ENCODE measurements around the gene METTL22.

The METTL22 gene

DNA sequence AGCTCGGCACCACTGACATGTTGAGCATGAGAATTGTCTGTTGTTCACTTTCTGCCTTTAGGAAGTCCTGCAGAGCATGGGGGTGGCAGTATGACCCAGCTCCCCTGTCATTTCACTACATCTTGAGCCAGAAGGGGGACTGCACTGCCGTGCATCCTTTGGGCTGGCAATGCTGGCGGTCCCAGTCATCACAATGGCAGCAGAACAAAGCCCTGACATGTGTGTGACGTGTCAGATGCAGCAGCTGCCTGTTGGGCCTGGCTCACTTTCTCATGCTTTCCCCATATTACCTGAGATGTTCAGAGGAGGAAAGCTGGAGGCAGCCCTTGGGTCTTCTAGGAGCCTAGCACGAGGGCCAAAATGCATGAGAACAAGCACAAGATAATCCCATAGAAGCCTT lies 46.6 kb downstream of the METTL22 start:
- no peak for DNase-seq (ENCODE audit: low spot score)

- DNase-seq (ENCODE audit: low spot score) = no peak
These were observed 48.0 kb downstream of the METTL22 start for GRCh38 chr16:8669481-8669880.

- DNase-seq (ENCODE audit: low spot score) = no peak
These were observed 48.6 kb downstream of the METTL22 start for GRCh38 chr16:8670014-8670560.

DNA sequence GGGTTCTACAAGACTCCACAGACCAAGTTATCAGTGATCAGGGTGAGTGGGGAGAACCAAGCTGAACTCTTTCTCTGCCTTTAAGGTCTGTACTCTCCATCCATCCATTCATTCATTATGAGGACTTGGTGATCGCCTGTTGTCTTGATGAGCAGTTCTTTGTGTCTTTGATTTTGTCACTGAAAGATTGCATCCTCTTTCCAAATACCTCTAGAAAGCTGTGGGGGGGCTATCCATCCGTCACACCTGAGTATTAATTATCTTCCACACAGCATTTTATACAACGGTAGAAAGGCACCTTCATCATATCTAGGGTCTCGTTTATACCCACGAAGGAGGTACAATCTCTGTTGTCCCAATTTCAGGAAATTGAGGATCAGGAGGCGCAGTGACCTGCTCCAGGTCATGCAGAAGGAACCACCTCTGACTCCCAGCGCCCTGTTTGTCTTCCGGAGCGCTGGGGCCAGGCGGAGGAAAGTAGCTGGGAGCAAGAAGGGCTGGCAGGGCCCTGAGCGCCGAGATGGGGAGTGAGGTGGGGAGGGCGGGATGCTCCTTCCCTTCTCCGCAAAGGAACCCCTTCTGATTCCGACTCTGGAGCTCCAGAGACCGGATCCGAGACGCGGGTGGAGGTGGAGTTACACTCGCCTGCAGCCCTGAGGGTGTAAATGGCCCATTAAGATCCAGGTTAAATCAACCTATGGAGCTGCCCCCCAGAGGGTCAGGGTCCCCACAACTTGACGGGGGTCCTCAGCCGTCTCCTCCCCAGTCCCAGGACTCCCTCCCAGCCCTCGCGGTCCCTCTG lies 52.3 kb downstream of the METTL22 start:
- DNase-seq (ENCODE audit: low spot score) = no peak

DNA sequence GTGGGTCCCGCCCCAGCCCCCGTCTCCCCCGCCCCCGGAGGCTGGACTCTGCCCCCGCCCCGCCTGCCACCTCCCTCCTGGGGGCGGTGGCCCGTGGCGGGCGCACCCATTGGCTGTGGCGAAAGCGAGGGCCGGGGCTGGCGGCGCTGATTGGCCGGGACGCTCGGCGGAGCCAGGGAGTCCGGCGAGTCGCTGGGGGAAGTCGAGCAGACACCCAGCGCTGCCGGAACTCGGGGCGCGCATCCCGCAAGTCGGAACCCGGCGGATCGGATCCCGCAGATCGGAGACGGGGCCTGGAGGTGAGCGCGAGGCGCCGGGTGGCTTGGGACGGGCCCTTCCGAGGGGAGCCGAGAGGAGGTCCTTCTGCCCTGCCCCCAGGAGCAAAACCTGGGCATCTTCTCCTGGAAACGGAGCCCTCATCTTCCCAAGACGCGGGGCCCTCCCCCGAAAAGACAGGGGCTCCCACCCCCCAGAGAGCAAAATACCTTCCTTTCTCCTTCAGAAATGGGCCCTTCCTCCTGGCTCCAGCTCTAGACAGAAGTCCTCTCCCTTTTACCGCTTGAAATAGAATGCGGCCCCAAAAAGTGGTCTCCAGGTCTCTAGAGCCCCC lies 53.0 kb downstream of the METTL22 start, which contains the start of gene ABAT:
ABAT (plus strand) TSS at position 205 of the 610 bp plus-strand sequence. CDS start 61,123 bp downstream, outside the sequence.
- DNase-seq (ENCODE audit: low spot score) = peak; percentile 85

GRCh38 chr16:8675183-8676159 lies 54.0 kb downstream of the METTL22 start:
- DNase-seq (ENCODE audit: low spot score) = peak; percentile 24

GRCh38 chr16:8676160-8676547 lies 54.7 kb downstream of the METTL22 start:
- DNase-seq (ENCODE audit: low spot score) = no peak

GRCh38 chr16:8676737-8677375 lies 55.4 kb downstream of the METTL22 start:
- no peak for DNase-seq (ENCODE audit: low spot score)

- no peak for DNase-seq (ENCODE audit: low spot score)
These were observed 56.0 kb downstream of the METTL22 start for GRCh38 chr16:8677481-8677880.

- DNase-seq (ENCODE audit: low spot score) = no peak
These were observed 56.8 kb downstream of the METTL22 start for GRCh38 chr16:8678068-8678927.

GRCh38 chr16:8679151-8679550 lies 57.7 kb downstream of the METTL22 start:
- DNase-seq (ENCODE audit: low spot score) = no peak

DNA sequence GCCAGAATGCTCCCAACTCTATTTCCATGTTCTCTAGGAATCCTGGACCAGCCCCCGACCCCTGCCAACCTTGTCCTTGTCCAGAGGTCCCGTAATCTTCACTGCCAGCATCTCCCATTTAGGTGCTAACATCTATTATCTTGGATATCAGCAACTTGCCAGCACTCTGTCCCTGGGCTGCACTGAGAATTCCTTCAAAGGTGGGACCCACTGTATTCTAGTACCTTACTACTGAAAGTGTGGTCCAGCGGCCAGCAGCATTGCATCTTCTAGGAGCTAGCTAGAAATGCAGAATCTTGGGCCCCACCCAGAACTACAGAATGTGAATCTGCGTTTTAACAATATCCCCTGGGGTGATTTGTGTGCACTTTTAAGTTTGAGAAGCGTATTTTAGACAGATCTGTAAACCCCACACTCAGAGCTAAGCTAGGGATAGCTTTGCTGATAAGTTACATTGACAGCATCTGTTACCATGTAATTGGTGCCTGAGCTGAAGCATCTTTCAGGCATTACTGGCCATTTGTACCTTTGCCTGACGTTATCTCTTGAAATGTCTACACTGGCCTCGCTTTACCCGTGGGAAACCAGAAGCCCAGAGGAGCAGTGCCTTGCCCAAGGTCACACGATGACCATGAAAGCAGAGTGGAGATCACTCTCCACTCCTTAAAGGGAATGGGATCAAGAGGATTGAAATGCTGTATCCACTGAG lies 61.2 kb downstream of the METTL22 start:
- DNase-seq (ENCODE audit: low spot score) = no peak

- no peak for DNase-seq (ENCODE audit: low spot score)
These were observed 62.1 kb downstream of the METTL22 start for GRCh38 chr16:8683640-8684039.

DNA sequence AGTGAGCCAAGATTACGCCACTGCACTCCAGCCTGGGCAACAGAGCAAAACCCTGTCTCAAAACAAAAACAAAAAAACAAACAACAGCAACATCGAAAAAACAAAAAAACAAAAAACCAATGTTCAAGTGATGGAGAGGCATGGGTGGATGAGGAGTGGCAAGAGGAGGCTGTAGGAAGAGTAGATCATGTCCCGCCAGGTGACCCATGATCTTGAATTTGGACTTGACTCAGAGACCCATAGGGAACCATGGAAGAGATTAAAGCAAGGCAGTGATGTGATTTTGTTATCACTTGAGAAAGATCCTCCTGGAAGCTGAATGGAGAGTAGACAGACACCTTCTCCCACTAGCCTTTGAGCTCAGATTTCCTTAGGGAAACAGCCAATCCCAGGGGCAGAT lies 64.1 kb downstream of the METTL22 start:
- no peak for DNase-seq (ENCODE audit: low spot score)

- no peak for DNase-seq (ENCODE audit: low spot score)
These were observed 64.6 kb downstream of the METTL22 start for GRCh38 chr16:8686031-8686621.

DNA sequence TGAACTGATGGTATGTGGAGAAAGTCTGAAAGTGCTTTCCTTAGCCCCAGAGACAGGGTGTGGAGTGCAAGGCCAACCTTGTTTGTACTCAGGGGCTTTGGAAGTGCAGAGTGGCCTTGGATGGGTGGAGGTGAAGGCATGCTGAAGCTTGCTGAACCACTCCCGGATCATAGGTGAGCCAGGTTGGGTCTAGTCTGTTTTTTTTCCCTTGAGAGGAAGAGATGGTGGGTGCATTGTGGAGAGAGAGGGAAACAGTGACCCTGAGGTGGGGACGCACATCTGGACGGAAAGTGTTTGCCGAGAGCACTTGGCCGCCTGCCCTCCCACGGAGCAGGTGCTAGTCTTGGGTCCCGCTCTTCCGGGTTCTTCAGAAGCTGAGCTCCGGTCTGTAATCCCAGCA lies 65.4 kb downstream of the METTL22 start:
- no peak for DNase-seq (ENCODE audit: low spot score)

- DNase-seq (ENCODE audit: low spot score) = no peak
These were observed 68.2 kb downstream of the METTL22 start for GRCh38 chr16:8689686-8690085.

- no peak for DNase-seq (ENCODE audit: low spot score)
These were observed 70.2 kb downstream of the METTL22 start for GRCh38 chr16:8691728-8692127.

Measured in RKO (cell line).